OCI-LY7 (cell line): ENCODE data around the gene BAG1. TPM values are rescaled to one million over a fixed set of nuclear protein-coding genes. Genes with fewer than 3 reads are reported as not detected.

Experiments
- BruUV-seq: library from RNA; stranded (reverse); fragments of 400-500 nt; replicated peaks from 2 replicates; lab custom pipeline; 2021; lab: Mats Ljungman, UMichigan
- CTCF ChIA-PET: fragments of 300-600 bp; sonication (Branson Sonifier 250); formaldehyde crosslinking; loops from one replicate; lab custom pipeline; 2022; ENCODE audit warnings: antibody characterized with exemption; ENCODE audit not compliant: unreplicated experiment; lab: Charles Lee
- POLR2A ChIA-PET: fragments of 300-600 bp; sonication (Branson Sonifier 250); formaldehyde crosslinking; loops from one replicate; lab custom pipeline; 2022; ENCODE audit warnings: antibody characterized with exemption; lab: Charles Lee
- DNase-seq: peaks from one replicate; pipeline ENCODE4 v3.0.0-alpha.2; 2015; ENCODE audit warnings: low spot score
- H2AFZ ChIP-seq: fragments of 200-600 bp; sonication (generic), shearing (Covaris generic); 2 replicates; pipeline ENCODE4 v1.6.1; 2014; ENCODE audit warnings: mild to moderate bottlenecking, antibody characterized with exemption, low read length, moderate library complexity
- H3K27ac ChIP-seq: fragments of 200-600 bp; sonication (generic); 2 replicates; pipeline ENCODE4 v1.5.1; 2014; ENCODE audit warnings: mixed run types, low read depth, mild to moderate bottlenecking, moderate library complexity, low read length, inconsistent platforms; ENCODE audit not compliant: poor library complexity, severe bottlenecking
- H3K36me3 ChIP-seq: fragments of 200-600 bp; sonication (generic); 2 replicates; pipeline ENCODE4 v1.6.1; 2014; ENCODE audit warnings: mild to moderate bottlenecking, antibody characterized with exemption, low read length, moderate library complexity, mixed read lengths; ENCODE audit not compliant: insufficient read depth
- H3K4me1 ChIP-seq: fragments of 200-600 bp; sonication (generic); 2 replicates; pipeline ENCODE4 v1.5.1; 2014; ENCODE audit warnings: mild to moderate bottlenecking, low read length; ENCODE audit not compliant: insufficient read depth, poor library complexity, severe bottlenecking
- H3K4me2 ChIP-seq: fragments of 200-600 bp; sonication (generic); 2 replicates; pipeline ENCODE4 v1.6.1; 2014; ENCODE audit warnings: mild to moderate bottlenecking, low read length
- H3K4me3 ChIP-seq: fragments of 200-600 bp; sonication (generic); 2 replicates; pipeline ENCODE4 v1.5.1; 2014; ENCODE audit warnings: mild to moderate bottlenecking, low read depth, low read length; ENCODE audit not compliant: poor library complexity, severe bottlenecking
- H3K79me2 ChIP-seq: fragments of 200-600 bp; sonication (generic); 2 replicates; pipeline ENCODE4 v1.6.1; 2016; ENCODE audit warnings: low read depth, mild to moderate bottlenecking, low read length, moderate library complexity, mixed read lengths; ENCODE audit not compliant: insufficient read depth
- H3K9me2 ChIP-seq: fragments of 200-600 bp; sonication (generic); 2 replicates; pipeline ENCODE4 v1.6.1; 2016; ENCODE audit warnings: mild to moderate bottlenecking, low read length, mixed read lengths; ENCODE audit not compliant: insufficient read depth
- H3K9me3 ChIP-seq: fragments of 200-600 bp; sonication (generic); 2 replicates; pipeline ENCODE4 v1.6.1; 2014; ENCODE audit warnings: mild to moderate bottlenecking, mixed run types, low read length, mixed read lengths
- H4K20me1 ChIP-seq: fragments of 200-600 bp; sonication (generic); 2 replicates; pipeline ENCODE4 v1.6.1; 2014; ENCODE audit warnings: mild to moderate bottlenecking, antibody characterized with exemption, low read length, moderate library complexity, mixed read lengths; ENCODE audit not compliant: insufficient read depth
- EZH2phosphoT487 ChIP-seq: fragments of 200-600 bp; sonication (generic); IDR thresholded peaks from 2 replicates; pipeline ENCODE4 v1.6.1; 2018; ENCODE audit warnings: low read depth, borderline replicate concordance, mild to moderate bottlenecking, mixed run types, antibody characterized with exemption, low read length, moderate library complexity, mixed read lengths
- intact Hi-C: fragments of 100-400 bp; cut with micrococcal nuclease; formaldehyde crosslinking; loops from one replicate; pipeline ENCODE4 v1.10.0; 2022; ENCODE audit not compliant: unreplicated experiment
- total RNA-seq, 2 experiments: library from RNA; depleted of rRNA in 1 of 2; stranded (reverse); fragments of >200 nt in 1 of 2; shearing (Covaris generic) in 1 of 2; gene quantifications; 2 replicates each; pipeline ENCODE4 v1.2.3, GENCODE V29; 2014 to 2022
- TF ChIP-seq, protein P1 (sequence below): fragments of 200-600 bp; sonication (generic); conservative IDR thresholded peaks from 2 replicates; pipeline ENCODE4 v1.5.1; 2014; ENCODE audit warnings: mild to moderate bottlenecking, antibody characterized with exemption, low read length, moderate library complexity, mixed read lengths

The BAG1 gene
- total RNA-seq, 2 experiments from 2014 or later = 48.1 to 86.0 TPM

DNA sequence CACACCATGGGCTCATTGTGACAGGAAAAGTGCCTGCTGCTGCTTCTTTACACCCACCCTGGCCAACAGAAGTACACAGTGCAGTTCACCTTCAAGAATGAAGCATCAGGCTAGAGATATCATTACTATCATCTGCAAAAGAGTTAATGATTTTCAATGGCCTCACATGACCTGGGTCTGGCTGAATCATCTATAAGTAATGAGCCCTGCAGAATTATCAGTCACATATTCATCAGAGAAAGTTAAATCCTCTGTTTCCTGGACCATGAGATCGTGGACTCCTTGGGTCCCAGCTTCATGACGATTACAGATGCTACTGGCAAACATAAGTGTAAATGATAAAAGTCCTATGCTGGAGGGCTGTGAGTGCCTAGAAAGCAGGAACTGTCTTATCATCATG lies 8.3 kb downstream of the BAG1 start:
- H3K9me3 ChIP-seq = no peaks in the 10 kb centered on the region
- H3K36me3 ChIP-seq = peaks cover 87% of the 10 kb centered on the region
- POLR2A ChIA-PET = no interaction called here
- no peak overlapping the region for H3K4me3 ChIP-seq
- no peaks in the 10 kb centered on the region for H4K20me1 ChIP-seq
- no TSS peak for BruUV-seq
- no peaks in the 10 kb centered on the region for H3K9me2 ChIP-seq
- CTCF ChIA-PET = no interaction called here
- no peak overlapping the region for H2AFZ ChIP-seq
- no peak overlapping the region for H3K27ac ChIP-seq
- no peaks in the 10 kb centered on the region for H3K4me1 ChIP-seq
- intact Hi-C loops = no loop called here
- H3K4me2 ChIP-seq = no peak overlapping the region
- DNase-seq = no peak
- TF ChIP-seq EZH2phosphoT487 = no peak
- TF ChIP-seq, protein P1, sequence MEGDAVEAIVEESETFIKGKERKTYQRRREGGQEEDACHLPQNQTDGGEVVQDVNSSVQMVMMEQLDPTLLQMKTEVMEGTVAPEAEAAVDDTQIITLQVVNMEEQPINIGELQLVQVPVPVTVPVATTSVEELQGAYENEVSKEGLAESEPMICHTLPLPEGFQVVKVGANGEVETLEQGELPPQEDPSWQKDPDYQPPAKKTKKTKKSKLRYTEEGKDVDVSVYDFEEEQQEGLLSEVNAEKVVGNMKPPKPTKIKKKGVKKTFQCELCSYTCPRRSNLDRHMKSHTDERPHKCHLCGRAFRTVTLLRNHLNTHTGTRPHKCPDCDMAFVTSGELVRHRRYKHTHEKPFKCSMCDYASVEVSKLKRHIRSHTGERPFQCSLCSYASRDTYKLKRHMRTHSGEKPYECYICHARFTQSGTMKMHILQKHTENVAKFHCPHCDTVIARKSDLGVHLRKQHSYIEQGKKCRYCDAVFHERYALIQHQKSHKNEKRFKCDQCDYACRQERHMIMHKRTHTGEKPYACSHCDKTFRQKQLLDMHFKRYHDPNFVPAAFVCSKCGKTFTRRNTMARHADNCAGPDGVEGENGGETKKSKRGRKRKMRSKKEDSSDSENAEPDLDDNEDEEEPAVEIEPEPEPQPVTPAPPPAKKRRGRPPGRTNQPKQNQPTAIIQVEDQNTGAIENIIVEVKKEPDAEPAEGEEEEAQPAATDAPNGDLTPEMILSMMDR = no peak
- H3K79me2 ChIP-seq = no peaks in the 10 kb centered on the region

DNA sequence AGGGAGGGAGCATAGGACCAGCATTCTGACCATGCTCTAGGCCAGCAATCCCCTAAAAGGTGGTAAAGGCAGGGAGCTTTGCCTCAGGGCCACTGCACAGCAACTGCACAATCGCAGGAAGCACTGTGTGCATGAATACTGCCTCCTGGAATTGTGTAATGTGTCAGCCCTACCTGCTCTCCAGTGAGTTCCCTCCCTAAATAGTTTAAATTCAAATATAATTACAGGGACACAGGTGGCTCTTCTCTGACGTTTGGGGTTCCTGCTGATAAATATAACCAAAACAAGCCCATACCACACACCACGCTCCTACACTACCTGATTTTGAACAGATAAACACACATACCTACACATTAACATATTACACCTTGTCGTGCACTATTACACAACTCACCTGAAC lies 9.0 kb downstream of the BAG1 start:
- no peak overlapping the region for H3K4me2 ChIP-seq
- peaks cover 83% of the 10 kb centered on the region for H3K36me3 ChIP-seq

DNA sequence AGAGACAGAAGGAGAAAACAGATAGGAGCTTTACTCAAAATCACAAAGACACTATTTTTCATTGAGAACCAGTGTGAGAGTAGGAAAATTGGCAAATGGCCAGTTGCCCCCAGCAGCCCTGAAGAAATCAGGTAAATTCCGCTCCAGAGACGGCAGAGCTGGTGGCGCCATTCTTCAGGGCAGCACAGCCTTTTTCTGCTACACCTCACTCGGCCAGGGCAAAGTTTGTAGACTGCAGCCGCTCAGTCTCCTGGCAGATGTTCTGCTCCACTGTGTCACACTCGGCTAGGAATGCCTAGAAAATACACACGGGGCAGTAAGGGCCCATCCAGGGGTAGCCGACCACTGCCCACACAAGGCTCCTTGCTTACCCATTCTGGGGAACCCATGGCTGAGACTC lies 9.5 kb downstream of the BAG1 start:
- no peak for DNase-seq
- TF ChIP-seq, protein P1 = no peak
- TF ChIP-seq EZH2phosphoT487 = no peak
- H3K9me3 ChIP-seq = no peaks in the 10 kb centered on the region
- no TSS peak for BruUV-seq
- POLR2A ChIA-PET = interaction anchor here (0.5 kb wide), 1 partner anchor 238 kb away, joined by 3 read pairs; no protein-coding TSS in a partner anchor
- intact Hi-C loops = no loop called here
- no peak overlapping the region for H3K27ac ChIP-seq
- H3K4me2 ChIP-seq = no peak overlapping the region
- H3K4me1 ChIP-seq = peaks cover 7% of the 10 kb centered on the region
- CTCF ChIA-PET = no interaction called here
- no peak overlapping the region for H2AFZ ChIP-seq
- H3K79me2 ChIP-seq = no peaks in the 10 kb centered on the region
- no peaks in the 10 kb centered on the region for H3K9me2 ChIP-seq
- H3K36me3 ChIP-seq = peaks cover 79% of the 10 kb centered on the region
- H3K4me3 ChIP-seq = no peak overlapping the region
- no peaks in the 10 kb centered on the region for H4K20me1 ChIP-seq

More for the DNA sequence above, 9.0 kb downstream of the BAG1 start:
- CTCF ChIA-PET = no interaction called here
- intact Hi-C loops = no loop called here
- no peak overlapping the region for H2AFZ ChIP-seq
- H3K79me2 ChIP-seq = no peaks in the 10 kb centered on the region
- POLR2A ChIA-PET = interaction anchor here (0.5 kb wide), 1 partner anchor 239 kb away, joined by 3 read pairs; no protein-coding TSS in a partner anchor
- no peak overlapping the region for H3K4me3 ChIP-seq
- no peaks in the 10 kb centered on the region for H3K9me3 ChIP-seq
- TF ChIP-seq, protein P1 = no peak
- TF ChIP-seq EZH2phosphoT487 = no peak
- peaks cover 3% of the 10 kb centered on the region for H3K4me1 ChIP-seq
- DNase-seq = no peak
- H3K9me2 ChIP-seq = no peaks in the 10 kb centered on the region
- H4K20me1 ChIP-seq = no peaks in the 10 kb centered on the region
- H3K27ac ChIP-seq = no peak overlapping the region
- BruUV-seq = no TSS peak
